IPS-18c (cell line): Measurements from ENCODE around the gene USP6NL.
"Not testable (repeated sequence)": the region's sequence is repeated elsewhere in the genome, so short reads cannot be mapped to it uniquely, and the experiment has no call there.

ENCODE experiments used
- H3K4me3 ChIP-seq: 2 replicates; pipeline ENCODE4 v1.7.0; 2013; ENCODE audit warnings: low read depth, mild to moderate bottlenecking, low read length, moderate library complexity; ENCODE audit not compliant: insufficient read depth
- H3K9me3 ChIP-seq: one replicate; pipeline ENCODE4 v1.6.1; 2013; ENCODE audit warnings: mild to moderate bottlenecking, low read length, moderate library complexity; ENCODE audit not compliant: control insufficient read depth, insufficient read depth

USP6NL gene

DNA sequence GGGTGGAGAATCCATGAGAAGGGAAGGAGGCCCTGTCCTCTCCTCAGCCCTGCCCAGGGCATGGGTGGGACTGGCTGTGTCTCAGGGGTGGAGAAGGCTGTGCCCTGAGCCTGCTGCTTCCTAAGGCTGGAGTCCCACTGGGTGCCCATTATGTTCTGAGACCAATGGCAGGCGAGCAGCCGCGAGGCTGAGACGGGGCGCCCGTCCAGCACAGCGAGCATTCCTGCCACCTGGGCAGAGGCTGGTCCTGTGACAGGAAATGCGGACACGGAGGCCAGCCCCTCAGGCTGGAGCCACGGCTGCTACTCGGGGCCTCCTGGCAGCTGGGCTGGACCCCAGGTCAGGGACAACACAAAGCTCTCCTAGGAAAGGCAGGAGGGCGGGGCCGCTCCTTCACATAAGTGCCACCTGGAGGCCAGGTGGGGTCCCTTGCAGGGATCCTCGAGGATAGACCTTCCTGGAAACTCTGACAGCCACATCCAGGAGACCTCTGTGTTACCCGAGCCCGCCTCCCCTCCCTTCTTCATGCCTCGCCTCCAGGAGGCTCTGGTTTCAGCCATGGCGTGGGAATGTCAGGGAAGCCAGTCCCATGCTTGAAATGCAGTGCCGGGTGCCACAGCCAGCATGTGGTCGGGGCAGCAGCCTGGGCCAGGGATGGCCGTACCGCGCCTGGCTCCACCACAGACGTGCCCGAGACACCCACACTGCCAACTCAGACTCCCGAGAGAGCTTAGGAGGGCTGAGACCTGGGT is 173.9 kb downstream of the USP6NL start:
- no peaks in the 10 kb centered on the region for H3K9me3 ChIP-seq

DNA sequence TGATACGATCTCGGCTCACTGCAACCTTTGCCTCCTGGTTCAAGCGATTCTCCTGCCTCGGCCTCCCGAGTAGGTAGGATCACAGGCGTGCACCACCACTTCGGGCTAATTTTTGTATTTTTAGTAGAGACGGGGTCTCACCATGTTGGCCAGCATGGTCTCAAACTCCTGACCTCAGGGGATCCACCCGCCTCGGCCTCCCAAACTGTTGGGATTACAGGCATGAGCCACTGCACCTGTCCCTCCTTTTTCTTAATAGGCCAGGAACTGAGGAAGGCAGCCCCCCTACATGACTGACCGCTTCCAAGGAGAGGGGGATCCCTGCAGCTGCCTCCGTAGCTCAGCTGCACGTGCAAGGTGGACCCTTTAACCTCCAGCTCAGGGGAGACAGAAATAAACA is 175.0 kb downstream of the USP6NL start:
- H3K4me3 ChIP-seq, H3K9me3 ChIP-seq: not testable (repeated sequence)

More for the DNA sequence above, 173.9 kb downstream of the USP6NL start:
- no peak overlapping the region for H3K4me3 ChIP-seq

DNA sequence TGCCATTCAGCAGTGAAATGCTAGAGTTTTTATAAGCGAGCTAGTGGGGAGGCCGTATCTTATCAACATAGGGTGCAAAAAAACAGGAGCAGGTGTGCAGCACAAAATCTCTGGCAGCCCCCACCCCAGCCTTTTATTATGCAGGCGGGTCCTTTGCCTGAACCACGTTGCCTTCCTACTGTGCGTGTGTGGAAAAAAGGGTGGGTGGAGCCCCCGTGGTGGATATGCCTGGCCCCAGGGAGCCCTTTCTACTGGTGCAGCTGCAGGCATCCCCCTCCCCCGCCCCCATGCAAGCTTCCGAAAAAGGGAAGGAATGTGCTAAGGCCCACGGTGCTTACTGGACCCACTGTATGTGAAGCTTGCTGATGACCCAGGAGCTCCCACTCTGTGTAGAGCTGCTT is 175.9 kb downstream of the USP6NL start:
- Histone ChIP-seq H3K4me3 (no peak overlapping the region), H3K9me3 (no peaks in the 10 kb centered on the region)

DNA sequence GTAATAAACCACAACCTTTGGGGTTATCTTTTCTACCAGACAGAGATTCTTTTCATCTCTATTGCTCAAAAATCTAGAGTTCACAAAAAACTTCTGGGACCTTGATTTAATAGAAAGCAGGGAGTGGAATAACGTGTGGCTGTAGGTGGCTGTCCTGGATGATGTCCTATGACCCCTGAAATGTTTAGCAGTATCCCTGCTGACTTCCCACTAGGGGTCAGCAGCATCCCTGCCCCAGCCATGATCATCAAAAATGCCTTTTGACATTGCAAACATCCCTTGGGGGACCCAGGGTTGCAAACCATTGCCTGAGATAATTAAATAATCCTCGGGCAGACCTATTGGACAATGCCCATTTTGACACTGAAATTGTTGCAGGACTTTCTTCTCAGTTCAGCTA is 177.1 kb downstream of the USP6NL start:
- H3K9me3 ChIP-seq: no peaks in the 10 kb centered on the region
- no peak overlapping the region for H3K4me3 ChIP-seq

DNA sequence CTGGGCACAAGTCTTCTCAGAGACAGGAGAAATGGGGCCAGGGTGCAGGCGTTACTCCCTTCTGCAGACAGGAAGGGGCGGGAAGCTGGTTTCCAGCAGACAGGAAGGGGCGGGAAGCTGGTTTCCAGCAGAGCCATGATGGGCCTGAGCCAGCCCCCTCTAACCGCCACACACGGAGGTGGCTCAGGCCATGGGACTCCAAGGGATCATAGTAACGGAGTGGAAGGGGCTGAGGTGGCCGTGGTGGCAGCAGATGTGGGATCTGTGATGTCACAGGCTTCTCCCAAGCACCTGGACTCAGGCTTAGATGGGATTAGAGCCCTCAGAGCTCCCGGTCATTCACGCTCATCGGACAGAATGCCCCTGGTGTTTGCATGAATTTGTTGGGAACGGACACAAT is 177.8 kb downstream of the USP6NL start:
- Histone ChIP-seq H3K9me3 (no peaks in the 10 kb centered on the region), H3K4me3 (no peak overlapping the region)

DNA sequence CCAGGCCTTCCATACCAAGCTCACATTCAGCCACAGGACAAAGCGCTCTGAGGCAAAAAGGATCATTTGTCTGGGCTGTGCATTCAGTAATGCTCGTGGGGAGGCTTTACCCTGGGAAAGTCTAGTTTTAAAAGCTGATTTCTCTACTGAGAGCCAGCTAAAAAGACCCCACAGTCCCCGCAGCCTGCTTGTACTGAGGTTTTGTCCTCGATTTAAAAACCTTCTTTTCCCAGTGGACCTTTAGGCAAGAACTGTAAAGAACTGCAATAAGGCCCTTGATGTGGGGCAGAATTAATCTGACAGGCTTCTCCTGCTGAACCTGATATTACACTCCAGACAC is 180.3 kb downstream of the USP6NL start:
- Histone ChIP-seq H3K4me3 (no peak overlapping the region), H3K9me3 (no peaks in the 10 kb centered on the region)

DNA sequence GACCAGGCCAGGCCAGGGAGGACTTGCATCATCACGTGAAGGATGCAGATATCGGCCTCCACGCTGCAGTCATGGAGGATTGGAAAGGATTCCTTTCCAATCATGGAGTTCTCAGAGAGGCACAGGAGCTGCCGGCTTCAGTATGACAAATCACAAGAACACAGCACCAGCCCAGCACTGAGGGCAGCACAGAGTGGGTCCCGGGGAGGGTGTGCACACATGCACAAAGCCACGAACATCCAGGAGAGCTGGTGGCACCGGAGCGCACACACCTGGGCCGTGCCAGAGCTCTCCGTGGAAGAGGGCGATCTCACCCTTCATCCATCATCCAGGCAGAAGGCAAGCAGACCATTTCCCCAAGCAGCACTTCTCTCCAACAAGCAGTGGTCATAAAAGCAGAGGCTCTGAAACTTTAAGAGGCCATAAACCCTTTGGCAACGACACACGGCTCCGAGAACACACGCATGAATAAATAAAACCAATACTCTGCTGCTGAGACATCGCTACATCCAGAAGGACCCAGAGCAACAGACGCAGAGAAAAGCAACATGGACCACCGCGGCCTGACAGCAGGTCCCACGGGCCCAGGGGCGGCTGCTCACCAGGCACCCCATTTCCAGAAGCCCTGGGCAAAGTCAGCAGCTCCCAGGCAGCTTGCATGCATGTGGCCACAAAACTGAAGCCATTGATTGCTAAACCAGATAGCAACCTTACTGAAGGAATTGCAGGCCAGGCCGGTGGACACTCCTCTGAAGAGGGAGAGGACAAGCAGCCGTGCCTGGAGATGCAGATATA is 180.8 kb downstream of the USP6NL start:
- Histone ChIP-seq H3K9me3 (no peaks in the 10 kb centered on the region), H3K4me3 (no peak overlapping the region)

DNA sequence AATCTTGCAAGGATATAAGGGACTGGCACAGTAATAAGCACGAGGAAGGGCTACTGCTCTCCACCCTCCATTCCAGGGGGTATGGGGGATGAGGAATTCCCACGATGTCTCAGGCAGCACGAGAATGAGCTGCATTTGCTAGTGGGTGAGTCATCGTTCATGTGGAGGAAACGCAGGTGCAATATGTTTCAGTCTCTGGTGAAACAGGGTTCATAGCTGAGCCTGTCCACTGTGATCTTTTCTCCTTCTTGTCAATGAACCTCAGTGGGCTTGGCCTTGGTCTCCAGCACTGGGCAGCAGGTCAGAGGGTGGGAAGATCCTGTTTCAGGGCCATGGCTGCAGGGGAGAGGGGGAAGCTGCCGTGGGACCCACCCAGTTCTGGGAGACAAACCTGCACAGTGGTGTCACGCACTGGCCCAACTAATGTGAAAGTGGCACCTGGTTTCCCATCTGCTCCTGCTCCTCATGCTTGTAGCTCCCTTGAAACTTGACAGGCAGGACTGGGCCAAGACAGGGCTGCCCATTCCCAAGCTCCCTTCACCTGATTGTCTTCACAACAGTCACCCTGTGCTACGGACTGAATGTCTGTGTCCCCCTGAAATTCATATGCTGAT is 181.9 kb downstream of the USP6NL start:
- Histone ChIP-seq H3K9me3 (no peaks in the 10 kb centered on the region), H3K4me3 (no peak overlapping the region)

DNA sequence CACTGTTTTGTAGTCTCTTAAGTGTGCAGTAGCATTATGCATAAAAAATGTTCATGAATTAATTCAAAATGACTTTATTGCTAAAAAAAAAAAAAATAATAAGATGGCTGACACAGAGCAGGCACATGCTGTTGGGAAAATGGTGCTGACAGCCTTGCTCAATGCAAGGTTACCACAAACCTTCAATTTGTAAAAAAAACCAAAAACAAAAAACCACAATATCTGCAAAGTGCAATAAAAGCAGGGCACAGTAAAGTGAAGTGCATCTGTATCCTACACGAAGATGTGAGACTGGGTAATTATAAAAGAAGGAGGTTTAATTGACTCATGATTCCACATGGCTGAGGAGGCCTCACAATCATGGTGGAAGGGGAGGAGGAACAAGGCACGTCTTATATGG is 185.8 kb downstream of the USP6NL start:
- Histone ChIP-seq H3K4me3 (no peak overlapping the region), H3K9me3 (peaks cover 3% of the 10 kb centered on the region)

DNA sequence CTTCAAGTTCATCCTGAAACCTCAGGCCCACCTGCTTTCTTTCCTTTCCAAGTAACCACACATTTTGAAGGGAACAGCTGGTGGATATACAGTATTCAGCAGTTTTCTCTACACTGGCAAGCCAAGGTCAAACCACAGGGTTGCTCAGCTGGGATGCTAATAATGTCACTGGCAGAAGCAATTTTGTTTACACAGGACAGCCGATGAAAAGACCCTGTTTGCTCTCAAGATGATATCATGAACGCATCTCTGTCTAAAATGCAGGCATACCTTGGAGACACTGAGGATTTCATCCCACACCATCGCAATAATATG is 186.2 kb downstream of the USP6NL start:
- no peak overlapping the region for H3K4me3 ChIP-seq
- H3K9me3 ChIP-seq: peaks cover 3% of the 10 kb centered on the region

DNA sequence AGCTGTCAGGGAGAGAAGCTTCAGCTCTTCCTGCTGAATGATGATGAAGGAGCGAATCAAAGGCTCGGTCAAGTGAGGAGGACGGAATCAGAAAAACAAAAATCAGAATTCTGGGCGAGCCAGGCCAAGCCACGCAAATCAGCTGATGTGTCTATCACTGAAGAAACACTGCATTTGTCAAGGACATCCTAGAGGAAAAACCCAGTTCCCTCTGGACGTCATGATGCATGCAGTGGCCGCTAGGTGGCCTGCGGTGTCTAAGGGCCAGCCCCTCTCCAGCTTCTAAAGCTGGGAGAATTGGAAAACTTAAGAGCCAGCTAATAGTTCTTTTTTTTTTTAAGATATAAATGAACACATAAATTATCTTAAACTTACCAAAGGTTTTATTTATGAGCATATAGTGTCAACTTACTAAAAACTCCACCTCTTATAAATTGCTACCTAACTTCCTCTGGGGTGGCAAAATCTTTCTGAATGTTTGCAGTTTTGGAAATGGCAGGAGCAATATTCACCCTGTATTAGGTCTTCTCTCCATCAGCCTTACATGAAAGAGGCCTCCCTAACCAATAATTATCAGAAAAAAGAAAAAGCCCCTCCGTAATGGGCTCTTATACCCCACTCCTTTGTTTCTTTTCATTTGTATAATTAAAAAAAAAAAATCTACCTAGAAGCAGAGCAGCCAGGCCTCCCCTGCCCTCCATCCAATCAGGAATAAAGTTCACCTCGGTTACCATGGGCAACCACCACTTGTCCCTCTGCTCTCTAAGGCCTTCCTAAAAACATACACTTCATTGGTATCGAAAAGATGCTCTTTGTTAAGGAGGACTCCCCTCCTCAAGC is 186.8 kb downstream of the USP6NL start:
- Histone ChIP-seq H3K4me3 (no peak overlapping the region), H3K9me3 (peaks cover 3% of the 10 kb centered on the region)

DNA sequence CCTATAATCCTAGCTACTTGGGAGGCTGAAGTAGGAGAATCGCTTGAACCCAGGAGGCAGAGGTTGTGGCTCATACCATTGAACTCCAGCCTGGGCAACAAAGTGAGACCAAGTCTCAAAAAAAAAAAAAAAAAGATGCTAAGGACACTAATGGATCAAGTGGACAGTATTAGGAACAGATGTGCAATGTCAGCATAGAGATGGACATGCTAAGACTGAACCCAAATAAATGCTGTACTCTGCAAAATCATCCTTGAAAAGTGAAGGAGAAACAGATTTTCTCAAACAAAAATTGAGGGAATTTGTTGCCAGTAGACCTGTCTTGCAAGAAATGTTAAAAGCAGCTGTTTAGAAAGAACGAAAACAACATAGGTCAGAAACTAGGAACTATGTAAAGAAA is 194.5 kb downstream of the USP6NL start:
- Histone ChIP-seq H3K9me3 (no peaks in the 10 kb centered on the region), H3K4me3 (no peak overlapping the region)

DNA sequence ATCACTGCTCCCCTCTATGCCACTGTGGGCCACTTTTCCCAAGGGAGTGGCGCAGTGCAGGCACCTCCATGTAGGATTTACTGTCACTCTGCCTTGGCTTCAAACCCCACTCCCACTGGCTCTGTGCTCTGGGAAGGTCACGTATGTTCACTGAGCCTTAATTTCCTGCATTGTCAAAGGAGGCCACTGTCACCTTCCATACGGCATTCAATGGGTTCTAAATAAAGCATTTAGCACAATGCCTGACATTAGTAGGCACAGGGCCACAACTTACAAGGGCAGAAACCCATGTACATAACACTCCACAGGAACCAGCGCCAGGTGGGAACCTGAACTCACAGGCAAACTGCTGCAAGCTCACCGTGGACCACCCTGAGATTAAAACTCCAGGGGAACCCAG is 196.4 kb downstream of the USP6NL start:
- H3K4me3 ChIP-seq: no peak overlapping the region

DNA sequence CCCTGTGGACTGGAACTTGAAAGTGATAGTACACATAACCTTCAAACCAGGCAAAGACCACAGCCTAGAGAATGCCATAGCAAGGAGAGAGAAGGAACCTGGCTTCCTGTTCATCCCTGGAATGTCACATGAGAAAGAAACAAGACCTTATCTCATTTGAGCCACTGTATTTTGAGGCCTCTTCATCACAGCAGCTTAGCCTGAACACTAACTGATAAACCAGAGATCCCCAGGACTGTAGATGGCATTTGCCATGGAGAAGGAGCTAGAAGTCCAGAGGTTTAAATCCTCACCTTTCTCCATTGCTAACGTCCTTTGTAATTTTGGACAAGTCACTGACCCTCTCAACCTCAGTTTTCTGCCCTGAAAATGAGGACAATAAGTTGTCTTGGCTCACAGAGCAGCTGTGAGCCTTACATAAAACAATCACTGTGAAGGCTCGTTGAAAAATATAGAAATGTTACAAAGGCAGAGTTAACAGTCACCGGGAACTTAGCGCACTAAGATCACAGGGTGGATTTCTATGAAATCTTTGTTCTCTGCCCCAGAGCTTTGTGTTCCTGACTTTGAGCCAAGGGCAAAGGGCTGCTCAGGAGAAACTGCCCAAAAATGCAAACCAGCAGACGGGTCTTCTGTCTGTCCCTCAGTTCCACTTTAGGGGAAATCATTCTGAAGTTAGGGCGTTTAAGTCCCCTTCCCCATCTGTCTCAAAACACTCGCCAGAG is 197.0 kb downstream of the USP6NL start:
- Histone ChIP-seq H3K4me3 (no peak overlapping the region), H3K9me3 (no peaks in the 10 kb centered on the region)

More for the DNA sequence above, 196.4 kb downstream of the USP6NL start:
- no peaks in the 10 kb centered on the region for H3K9me3 ChIP-seq

DNA sequence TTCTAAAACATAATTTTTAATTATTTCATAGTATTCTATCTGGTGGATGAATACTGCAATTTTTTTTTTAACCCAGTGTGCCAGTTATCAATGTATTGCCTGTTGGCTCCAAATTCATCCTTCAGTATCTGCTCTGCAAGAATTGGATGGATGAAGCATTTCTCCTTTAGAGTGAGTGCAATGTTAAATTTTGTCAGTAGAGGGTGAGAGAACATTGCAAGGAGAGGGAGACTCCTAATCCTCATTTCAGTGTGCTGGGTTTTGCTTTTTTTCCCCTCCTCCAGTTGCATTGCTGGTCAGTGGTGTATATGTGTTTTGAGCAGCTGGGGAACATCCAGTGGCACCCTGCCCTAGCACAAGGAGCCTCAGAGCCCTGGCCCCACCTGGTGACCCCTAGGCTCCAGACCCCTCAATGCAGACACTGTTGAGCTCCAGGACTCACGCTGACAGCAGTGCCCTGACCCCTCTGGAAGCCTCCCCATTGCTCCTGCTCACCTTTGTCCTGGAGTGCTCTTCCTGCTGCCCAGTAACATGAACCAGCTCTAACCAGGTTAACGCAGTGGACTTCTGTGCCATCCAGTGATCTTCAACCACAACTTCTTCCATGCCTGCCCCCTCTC is 199.4 kb downstream of the USP6NL start:
- no peak overlapping the region for H3K4me3 ChIP-seq
- no peaks in the 10 kb centered on the region for H3K9me3 ChIP-seq

DNA sequence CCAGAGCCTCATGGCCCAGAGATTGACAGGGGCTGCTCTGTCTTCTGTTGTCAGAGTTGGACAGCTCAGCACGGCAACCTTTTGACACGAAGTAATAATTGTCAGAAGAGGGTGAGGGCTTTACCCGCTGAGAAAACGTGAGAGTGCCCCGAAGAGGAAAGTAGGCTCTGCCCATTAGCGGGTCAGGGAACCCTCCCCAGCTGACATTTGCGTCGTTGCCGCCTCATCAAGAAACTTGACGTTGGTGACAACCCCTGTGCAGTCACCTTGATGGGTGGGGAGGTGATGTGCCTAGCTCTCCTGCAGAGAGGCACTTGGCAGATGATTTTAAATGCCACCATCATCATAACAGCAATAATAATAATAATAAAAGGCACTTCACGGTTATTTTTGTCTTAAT is 202.1 kb downstream of the USP6NL start:
- Histone ChIP-seq H3K9me3 (peaks cover 2% of the 10 kb centered on the region), H3K4me3 (no peak overlapping the region)

DNA sequence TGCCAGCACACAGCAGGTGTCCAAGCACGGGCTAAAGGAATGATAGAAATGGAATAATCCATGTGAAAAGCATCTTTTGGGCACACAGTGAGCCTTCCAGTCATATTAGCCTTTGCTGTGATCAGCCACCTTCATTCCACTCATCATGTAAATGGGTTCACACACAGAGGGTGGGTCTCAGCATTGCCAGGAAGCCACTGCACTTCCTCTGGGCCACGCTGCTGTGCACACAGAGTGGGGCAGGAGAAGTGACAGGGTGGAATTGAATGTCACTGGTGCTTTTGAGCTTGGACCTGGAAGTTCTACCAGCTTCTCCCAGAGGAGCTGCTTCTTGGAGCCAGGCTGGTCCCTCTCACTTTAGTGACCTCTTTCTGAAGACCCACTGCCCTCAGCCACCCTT is 203.5 kb downstream of the USP6NL start:
- Histone ChIP-seq H3K4me3 (no peak overlapping the region), H3K9me3 (peaks cover 2% of the 10 kb centered on the region)
